ENCODE measurements around the gene MCEMP1. TPM values are rescaled to one million over a fixed set of nuclear protein-coding genes. Genes with fewer than 3 reads are reported as not detected.
"Not testable (repeated sequence)": the region's sequence is repeated elsewhere in the genome, so short reads cannot be mapped to it uniquely, and the experiment has no call there.

The MCEMP1 gene
- total RNA-seq, 1 donor from 2014 or later, result 0.96 TPM

DNA sequence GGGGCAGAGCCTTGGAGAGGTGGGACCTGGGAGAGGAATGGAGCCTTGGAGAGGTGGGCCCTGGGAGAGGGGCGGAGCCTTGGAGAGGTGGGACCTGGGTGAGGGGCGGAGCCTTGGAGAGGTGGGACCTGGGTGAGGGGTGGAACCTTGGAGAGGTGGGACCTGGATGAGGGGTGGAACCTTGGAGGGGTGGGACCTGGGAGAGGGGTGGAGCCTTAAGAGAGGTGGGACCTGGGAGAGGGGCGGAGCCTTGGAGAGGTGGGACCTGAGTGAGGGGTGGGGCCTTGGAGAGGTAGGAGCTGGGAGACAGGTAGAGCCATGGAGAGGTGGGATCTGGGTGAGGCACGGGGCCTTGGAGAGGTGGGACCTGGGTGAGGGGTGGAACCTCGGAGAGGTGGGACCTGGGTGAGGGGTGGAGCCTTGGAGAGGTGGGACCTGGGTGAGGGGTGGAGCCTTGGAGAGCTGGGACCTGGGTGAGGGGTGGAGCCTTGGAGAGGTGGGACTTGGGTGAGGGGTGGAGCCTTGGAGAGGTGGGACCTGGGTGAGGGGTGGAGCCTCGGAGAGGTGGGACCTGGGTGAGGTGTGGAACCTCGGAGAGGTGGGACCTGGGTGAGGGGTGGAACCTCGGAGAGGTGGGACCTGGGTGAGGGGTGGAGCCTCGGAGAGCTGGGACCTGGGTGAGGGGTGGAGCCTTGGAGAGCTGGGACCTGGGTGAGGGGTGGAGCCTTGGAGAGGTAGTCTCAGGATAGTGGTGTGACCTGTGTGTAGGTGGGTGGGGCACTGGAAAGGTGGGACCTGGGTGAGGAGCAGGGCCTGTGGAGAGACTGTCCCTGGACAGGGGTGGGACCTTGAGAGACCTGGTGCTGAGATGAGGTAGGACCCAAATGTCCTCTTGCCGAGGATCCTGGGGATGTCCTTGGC lies 33.0 kb upstream of the MCEMP1 start:
- DNase-seq (ENCODE audit: low spot score), result not testable (repeated sequence)

DNA sequence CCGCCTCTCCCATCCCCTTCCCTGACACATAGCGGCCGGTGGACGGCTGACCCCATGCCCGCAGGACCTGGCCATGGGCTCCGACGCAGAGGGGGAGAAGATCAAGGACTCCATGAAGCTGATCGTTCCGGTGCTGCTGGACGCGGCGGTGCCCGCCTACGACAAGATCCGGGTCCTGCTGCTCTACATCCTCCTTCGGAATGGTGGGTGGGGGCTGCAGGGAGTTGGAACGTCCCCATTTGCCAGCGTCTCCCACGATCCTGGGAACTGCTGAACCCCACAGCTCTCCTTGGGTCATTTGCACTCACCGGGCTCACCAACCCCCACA lies 32.4 kb upstream of the MCEMP1 start:
- DNase-seq (ENCODE audit: low spot score), result no peak

DNA sequence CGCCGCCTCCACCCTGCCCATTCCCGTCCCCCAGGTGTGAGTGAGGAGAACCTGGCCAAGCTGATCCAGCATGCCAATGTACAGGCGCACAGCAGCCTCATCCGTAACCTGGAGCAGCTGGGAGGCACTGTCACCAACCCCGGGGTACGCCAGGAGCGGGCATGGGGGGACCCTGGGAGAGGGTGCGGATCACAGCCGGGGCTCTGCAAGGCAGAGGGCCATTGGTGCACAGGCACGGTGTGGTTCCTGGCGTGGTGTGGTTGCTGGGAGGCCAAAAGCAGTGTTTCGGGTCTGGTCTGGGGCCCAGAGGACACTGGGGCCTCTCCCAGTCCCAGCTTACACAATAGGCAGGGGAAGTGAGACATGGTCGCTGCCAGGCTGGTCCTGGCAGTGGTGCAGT lies 31.7 kb upstream of the MCEMP1 start:
- DNase-seq (ENCODE audit: low spot score), result no peak

DNA sequence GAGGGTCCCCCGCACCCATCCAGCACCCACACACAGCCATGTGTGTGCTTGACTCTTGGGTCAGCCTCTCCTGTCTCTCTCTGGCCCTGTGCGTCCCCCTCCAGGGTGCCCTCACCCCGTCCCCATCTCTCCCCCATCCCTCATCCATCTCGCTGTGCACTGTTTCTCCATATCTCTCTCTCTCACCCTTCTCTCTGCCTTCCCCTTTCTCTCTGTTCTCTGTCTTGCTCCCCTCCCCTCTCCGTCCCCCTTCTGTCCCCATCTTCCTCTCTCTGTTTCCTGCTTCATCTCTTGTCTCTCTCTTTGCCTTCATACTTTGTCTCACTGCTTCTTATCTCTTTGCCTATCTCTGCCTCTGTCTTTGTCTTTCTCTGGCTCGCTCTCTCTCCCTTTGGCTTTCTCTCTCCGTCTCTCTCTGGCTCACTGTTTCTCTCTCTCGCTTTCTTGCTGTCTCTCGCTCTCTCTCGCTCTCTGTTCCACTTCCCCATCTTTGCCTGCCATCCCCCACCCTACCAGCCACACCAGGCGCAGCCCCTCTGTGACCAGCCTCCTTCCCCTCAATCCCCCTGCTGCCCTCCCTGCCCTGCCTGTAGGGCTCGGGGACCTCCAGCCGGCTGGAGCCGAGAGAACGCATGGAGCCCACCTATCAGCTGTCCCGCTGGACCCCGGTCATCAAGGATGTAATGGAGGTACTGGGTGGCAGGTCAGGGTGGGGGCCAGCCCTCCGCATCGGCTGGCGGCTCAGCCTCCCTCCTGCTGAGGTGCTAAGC lies 31.0 kb upstream of the MCEMP1 start:
- DNase-seq (ENCODE audit: low spot score), result no peak

DNA sequence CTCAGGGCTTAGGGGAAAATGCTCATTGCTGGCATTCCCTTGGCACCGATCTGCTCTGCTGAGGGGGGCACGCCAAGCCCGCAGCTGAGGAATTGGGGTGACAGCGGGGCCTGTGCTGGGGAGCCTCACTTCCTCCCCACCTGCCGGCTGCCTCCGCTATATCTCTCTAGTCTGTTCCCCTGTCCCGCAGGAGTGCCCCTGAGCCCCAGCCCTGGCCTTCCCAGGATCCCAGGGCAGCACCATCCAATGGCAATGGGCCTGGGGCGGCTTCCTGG lies 30.5 kb upstream of the MCEMP1 start:
- DNase-seq (ENCODE audit: low spot score), result no peak

DNA sequence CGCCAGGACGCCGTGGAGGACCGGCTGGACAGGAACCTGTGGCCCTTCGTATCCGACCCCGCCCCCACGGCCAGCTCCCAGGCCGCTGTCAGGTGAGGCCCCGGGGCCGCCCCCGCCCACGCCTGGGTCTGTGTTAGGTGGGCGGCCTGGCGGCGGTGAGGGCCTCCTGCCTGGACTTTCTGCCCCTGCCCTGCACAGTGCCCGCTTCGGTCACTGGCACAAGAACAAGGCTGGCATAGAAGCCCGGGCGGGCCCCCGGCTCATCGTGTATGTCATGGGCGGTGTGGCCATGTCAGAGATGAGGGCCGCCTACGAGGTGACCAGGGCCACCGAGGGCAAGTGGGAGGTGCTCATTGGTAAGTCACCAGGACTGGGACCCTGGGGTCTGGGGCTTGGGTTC lies 29.7 kb upstream of the MCEMP1 start:
- DNase-seq (ENCODE audit: low spot score), result no peak

DNA sequence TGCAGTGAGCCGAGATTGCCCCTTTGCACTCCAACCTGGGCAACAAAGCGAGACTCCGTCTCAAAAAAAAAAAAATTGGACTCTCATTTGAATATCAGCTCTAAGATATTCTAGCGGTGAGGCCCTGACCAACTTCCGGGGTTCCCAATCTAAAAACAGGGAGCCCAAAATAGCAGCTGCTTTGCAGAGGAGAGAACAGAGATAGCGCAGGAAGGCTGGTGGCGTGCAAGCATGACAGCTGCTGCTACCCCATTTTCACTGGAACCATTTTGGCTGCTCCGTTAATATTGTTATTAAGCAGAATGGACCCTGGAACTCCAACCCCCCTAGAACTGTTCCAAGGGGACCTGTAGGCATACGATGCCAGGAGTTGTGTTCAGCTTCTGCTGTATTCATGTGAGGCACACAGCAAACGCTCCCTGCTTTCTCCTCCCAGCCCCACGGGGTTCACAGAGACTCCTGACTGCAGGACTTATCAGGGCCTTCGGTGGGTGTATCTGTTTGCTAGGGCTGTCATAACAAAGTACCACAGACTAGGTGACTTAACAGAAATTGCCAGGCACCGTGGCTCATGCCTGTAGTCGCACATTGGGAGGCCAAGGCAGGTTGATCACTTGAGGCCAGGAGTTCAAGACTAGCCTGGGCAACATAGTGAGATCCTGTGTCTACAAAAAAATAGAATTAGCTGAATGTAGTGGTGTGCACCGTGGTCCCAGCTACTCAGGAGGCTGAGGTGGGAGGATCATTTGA lies 28.4 kb upstream of the MCEMP1 start:
- no peak for DNase-seq (ENCODE audit: low spot score)

DNA sequence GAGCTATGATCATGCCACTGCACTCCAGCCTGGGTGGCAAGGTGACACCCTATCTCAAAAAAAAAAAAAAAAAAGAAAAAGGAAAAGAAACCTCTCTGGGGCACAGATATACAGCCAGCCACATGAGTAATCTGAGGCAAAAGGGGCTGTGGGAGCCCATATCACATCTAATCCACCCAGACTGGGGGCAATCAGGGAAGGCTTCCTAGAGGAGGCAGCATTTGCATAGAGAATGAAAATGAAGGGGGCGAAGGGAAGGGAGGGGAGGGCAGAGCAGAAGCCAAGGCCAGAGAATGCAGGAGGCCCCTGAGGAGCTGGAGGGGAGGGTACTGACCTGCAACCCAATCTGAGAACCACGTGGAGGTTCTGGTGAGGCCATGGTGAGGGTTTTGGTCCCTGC lies 26.7 kb upstream of the MCEMP1 start:
- no peak for DNase-seq (ENCODE audit: low spot score)

DNA sequence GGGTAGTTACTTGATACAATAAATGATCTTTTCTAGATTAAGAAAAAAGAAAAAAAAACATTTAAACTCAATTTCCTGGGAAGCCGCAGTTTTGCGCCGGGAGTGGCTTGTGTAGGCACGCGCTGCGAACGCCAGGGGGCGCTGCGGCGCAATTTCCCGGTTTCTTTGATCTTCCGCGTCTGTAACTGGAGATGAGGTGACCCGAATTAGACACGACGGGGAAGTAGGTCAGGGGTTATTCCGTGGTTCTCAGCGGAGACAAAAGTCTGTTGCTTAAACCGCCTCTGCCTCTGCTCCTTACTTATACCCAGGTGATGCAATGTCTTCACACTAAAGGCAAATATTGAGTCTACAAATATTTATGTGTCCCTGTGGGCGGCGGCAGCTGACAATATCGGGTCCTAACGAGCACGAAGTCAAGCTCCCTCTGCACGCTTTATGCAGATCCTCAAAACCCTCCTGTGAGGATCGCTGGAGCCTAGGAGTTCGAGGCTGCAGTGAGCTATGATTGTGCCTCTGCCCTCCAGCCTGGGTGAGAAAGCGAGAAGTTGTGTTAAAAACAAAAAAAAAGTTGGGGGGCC lies 24.7 kb upstream of the MCEMP1 start:
- peak; percentile 77 for DNase-seq (ENCODE audit: low spot score)

DNA sequence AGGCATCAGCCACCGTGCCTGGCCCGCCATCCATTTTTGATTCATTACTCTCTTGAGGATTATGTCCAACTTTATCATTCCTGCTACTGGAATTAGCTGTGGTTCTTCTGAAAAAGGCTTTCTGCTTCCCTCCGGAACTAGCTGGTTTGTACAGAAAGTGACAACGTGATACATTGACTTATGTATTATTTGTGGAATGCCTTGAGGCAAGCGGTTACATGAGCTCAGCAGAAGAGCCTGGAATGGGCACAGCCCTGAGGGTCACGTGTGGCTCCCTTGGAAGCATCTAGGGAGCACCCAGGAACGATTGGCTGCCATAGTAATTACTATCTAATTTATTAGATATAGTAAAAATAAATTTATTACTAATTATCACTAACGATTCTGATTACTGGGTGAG lies 22.5 kb upstream of the MCEMP1 start:
- no peak for DNase-seq (ENCODE audit: low spot score)

DNA sequence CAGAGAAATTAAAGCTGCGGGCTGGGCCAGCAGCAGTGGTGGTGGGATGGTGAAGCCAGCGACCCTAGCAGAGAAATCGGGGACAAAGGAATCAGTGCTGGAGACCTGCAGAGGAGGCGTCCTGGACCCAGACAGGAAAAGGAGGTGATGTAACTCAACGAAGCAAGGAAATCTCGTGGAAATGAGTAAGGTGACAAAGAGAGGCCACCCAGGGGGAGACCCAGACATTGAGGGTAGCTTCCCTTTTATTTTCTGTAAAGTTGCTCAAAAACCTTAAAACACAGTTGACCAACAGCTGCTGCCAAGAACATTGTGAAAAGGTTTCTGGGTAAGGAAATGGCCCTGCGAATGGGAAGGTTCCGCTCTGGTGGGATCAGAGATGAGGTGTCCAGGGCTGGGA lies 21.3 kb upstream of the MCEMP1 start:
- DNase-seq (ENCODE audit: low spot score), result no peak

DNA sequence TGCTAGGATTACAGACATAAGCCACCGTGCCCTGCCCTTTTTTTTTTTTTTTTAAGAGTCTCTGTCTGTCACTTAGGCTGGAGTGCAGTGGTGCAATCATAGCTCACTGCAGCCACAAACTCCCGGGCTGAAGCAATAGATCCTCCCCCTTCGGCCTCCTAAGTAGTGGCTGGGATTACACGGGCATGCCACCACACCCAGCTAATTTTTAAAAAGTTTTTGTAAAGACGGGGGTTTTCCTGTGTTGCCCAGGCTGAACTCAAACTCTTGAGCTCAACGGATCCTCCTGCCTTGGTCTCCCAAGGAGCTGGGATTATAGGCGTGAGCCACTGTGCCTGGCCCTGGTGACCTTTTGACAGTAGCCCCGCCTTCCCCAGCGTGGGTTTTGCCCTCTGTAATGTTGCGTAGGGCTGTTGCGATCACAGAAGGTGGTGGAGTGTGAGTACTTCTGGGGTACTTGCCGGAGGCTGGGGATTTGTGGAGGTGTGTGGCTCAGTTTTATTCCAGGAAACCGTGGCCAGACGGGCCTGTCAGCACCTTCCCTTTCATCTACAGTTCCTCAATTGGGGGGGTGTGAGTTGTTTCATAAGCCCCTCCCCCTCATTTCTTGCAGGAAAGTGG lies 19.6 kb upstream of the MCEMP1 start:
- peak; percentile 35 for DNase-seq (ENCODE audit: low spot score)

DNA sequence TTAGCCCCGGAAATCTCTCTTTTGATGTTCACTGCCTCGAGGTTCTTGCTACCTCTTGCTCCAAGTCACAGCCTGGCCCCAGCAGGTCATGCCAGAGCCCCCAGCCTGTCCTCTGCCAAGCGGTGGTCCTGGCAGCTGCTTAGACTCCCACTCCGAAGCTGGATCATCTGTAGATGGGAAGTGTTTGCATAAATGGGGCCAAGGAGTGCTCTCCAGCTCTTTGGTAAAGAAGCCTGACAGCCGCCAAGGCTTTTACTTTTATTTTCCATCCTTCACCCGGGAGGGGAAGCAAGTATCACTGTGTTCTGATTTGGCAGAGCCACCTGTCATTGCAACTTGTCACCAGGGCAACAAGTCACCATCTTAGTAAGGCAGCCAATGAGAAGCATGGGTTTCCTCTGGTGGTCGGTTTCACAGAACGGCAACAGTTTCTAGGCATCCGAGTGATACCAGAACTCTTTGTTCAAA lies 18.6 kb upstream of the MCEMP1 start:
- no peak for DNase-seq (ENCODE audit: low spot score)

DNA sequence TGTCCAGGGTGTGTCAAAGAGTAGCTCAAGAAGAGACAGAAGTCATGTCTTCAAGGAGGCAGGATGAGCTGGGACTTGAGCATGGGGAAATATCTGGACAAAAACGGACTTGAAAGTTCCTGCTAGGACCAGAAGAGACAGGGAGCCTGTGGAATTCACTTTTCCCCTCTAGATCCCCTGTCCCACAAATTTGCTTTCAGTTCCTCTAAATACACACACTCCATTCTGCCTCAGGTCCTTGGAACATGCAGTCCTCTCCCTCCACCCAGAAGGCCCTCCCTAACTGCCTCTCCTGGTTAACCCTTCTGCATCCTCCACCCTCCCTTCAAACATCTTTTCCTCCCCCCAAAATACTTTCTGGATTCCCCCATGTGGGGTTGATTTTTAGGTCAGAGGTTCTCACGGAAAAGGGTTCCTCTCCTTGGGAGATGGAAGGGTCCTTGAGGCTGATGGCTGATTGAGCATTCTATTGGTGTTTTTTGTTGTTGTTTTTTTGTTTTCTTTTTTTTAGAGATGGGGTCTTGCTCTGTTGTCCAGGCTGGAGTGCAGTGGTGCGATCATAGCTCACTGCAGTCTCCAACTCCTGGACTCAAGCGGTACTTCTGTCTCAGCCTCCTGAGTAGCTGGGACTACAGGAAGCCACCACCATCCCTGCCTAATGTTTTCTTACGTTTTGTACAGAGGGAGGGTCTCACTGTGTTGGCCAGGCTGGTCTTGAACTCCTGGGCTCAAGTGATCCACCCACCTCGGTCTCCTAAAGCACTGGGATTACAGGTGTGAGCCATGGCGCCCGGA lies 14.9 kb upstream of the MCEMP1 start:
- DNase-seq (ENCODE audit: low spot score), result no peak

DNA sequence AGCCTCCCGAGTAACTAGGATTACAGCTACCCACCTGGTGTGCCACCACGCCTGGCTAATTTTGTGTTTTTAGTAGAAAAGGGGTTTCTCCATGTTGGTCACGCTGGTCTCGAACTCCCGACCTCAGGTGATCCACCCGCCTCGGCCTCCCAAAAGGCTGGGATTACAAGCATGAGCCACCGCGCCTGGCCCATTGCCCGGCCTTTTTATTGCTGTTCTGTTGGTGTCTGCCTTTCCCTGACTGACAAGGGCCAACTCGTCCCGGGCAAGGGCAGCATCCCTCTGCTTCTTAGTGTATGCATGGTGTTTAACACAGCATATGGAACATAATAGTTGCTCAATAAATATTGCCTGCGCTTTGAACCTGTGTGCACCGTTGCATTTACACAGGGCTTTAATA lies 14.2 kb upstream of the MCEMP1 start:
- DNase-seq (ENCODE audit: low spot score), result no peak

DNA sequence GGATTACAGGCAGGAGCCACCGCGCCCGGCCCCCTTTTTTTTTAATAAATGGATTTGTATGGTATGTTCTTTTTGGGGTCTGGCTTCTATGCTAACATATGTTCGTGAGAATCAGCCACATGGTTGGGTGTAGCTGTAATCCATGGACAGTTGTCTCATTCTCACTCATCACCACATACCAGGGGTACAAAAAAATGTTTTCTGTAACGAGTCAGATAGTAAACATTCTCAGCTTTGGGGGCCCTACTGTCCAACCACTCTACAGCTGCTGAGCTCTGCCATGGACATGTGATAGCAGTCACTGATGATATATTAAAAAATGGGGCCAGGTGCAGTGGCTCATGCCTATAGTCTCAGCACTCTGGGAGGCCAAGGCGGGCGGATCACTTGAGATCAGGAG lies 13.2 kb upstream of the MCEMP1 start:
- no peak for DNase-seq (ENCODE audit: low spot score)

DNA sequence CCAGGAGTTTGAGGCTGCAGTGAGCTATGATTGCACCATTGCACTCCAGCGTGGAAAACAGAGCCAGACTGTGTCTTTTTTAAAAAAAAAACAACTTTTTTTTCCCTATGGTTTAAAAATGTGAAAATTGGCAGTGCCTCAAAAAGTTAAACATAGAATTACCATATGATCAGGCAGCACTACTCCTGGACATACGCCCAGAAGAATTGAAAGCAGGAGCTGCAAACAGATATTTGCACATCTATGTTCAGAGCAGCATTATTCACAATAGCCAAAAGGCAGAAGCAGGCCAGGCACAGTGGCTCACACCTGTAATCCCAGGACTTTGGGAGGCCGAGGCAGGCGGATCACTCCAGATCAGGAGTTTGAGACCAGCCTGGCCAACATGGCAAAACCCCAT lies 11.8 kb upstream of the MCEMP1 start:
- peak; percentile 91 for DNase-seq (ENCODE audit: low spot score)

DNA sequence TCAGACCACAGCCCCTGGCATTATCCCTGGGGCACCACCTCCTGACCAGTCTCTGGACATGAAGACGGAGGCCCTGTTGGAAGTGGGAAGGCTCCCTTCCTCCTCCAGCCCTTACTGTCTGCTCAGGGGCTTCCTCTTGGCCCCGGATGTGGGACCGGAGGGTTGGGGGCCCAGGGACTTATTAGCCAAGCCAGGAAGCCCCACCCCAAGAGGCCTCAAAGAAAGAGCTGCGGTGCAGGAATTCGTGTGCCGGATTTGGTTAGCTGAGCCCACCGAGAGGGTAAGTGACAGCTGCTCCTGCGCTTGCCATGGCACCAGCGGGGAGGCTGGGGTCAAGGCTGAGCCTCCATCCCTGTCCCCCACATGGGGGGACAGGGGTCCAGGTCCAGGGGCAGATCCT lies 8.0 kb upstream of the MCEMP1 start, which contains the start of gene RETN:
Gene RETN (plus strand): TSS at position 208 of the 400 bp plus-strand sequence. CDS start 278 bp downstream, outside the sequence.
- DNase-seq (ENCODE audit: low spot score), result no peak

DNA sequence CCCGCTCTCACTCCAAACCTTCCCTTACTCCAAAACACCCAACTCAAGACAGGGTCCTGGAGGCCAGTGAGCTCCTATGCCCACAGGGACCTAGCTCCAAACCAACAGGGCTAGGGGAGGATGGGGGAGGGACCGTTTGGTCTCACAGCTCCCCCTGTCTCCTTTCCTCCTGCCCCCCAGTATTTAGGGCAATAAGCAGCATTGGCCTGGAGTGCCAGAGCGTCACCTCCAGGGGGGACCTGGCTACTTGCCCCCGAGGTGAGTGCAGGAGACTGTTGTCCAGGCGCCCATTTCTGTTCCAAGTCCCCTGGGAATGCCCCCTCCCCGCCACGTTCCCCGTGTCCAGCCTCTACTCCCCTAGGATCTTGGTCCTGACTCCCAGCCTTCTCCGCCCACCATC lies 7.2 kb upstream of the MCEMP1 start:
- DNase-seq (ENCODE audit: low spot score), result no peak

DNA sequence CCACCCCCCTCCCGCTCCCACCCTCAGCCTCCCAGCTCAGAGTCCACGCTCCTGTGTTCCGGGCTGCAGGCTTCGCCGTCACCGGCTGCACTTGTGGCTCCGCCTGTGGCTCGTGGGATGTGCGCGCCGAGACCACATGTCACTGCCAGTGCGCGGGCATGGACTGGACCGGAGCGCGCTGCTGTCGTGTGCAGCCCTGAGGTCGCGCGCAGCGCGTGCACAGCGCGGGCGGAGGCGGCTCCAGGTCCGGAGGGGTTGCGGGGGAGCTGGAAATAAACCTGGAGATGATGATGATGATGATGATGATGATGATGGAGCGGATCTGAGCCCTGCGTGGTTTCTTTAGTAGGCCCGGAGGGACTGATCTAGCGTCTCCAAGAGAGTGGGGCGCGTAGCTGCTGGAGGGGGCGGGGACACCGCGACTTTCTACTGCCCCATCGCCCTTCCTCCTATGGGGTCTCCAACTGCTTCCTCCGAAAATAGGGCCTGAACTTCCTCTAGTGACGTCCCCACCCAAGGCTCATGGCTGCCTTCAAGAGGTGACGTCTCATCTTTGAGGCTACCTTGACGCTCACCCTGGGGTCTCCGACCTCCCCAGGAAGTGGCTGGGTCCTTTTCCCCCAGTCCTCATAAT lies 6.6 kb upstream of the MCEMP1 start:
- DNase-seq (ENCODE audit: low spot score), result no peak
